Neural crest cell (in vitro differentiated cells): ENCODE measurements around the gene SND1. TPM values are rescaled to one million over a fixed set of nuclear protein-coding genes. Genes with fewer than 3 reads are reported as not detected.

ENCODE experiments used
- DNase-seq: peaks from one replicate; pipeline ENCODE4 v3.0.0; 2021; ENCODE audit warnings: low read depth, mixed read lengths, low spot score
- H3K27ac Mint-ChIP-seq: one replicate; pipeline ENCODE4 v1.8.0; 2021; ENCODE audit warnings: mild to moderate bottlenecking, mixed read lengths; ENCODE audit not compliant: unreplicated experiment
- H3K27me3 Mint-ChIP-seq: 2 replicates; pipeline ENCODE4 v1.8.0; 2021; ENCODE audit warnings: low read depth, mild to moderate bottlenecking, mixed read lengths
- H3K36me3 Mint-ChIP-seq: 2 replicates; pipeline ENCODE4 v1.8.0; 2021; ENCODE audit warnings: low read depth, mild to moderate bottlenecking, mixed read lengths
- H3K4me1 Mint-ChIP-seq: 2 replicates; pipeline ENCODE4 v1.8.0; 2021; ENCODE audit warnings: mixed read lengths
- H3K4me3 Mint-ChIP-seq: one replicate; pipeline ENCODE4 v1.8.0; 2021; ENCODE audit warnings: mild to moderate bottlenecking, mixed read lengths
- H3K9me3 Mint-ChIP-seq: 2 replicates; pipeline ENCODE4 v1.8.0; 2021; ENCODE audit warnings: mixed read lengths
- total RNA-seq: library from RNA; stranded (reverse); gene quantifications from 2 replicates; pipeline ENCODE4 v1.2.1, GENCODE V29; 2021
- TF ChIP-seq, protein P1 (sequence below): fragments of 200-600 bp; sonication (generic); conservative IDR thresholded peaks from 2 replicates; pipeline ENCODE4 v1.5.0; 2021; ENCODE audit warnings: antibody characterized with exemption, mild to moderate bottlenecking

The SND1 gene
- total RNA-seq, 1 donor from 2014 or later = 184 TPM

DNA sequence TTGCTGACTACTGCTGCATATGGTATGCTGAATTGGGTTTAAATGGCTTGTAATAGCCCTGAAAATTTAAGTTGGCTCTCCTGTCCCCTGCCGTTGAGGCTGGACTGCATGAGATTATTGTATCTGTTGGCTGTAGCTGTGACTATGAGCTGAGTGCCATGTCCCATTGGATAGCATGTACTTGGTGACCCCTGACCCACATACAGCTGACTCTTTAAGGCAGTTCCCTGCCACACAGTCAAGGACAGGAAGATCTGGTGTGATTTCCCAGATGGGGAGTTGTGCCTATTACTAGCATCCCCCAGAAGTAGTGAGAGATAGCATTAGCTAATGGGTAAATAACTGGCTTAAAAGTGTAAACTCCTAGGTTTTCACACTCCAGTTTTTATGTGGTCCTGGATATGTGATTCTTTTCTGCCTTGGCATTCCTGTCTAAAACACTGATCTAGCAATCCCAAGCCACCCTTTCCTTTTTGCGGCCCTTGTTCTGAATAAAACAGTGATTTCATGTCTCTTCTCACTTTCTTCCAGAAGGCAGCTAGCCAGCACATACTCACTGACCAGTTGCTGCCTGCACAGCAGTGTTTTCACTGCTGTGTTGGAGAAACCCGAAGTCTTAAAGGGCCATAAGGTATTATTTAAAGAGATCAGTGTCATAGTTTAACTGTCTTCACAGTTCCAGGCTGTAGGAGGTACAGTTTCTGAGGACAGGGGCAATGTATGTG is 343.3 kb downstream of the SND1 start:
- H3K27ac Mint-ChIP-seq = no peak overlapping the region
- no peak overlapping the region for H3K4me3 Mint-ChIP-seq

DNA sequence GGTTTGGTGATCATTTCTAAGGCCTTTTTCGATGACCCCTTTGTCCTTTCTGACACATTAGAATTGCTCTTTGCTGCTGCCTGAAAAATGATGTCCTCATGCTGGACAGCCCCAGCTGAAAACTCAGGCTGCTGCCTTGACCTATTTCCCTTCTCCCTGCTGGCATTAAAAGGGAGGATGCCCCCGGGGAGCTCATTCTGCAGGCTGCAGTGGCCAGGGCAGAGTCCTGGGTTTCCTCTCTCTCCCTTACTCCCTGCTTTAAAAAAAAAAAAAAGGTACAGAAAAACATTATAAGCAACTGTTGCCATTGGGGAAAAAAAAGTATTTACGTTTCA is 343.9 kb downstream of the SND1 start:
- peaks cover 6% of the 10 kb centered on the region for H3K36me3 Mint-ChIP-seq
- H3K27me3 Mint-ChIP-seq = no peaks in the 10 kb centered on the region
- no peak overlapping the region for H3K27ac Mint-ChIP-seq
- H3K9me3 Mint-ChIP-seq = no peaks in the 10 kb centered on the region
- no peak overlapping the region for H3K4me3 Mint-ChIP-seq
- DNase-seq = no peak
- TF ChIP-seq, protein P1, sequence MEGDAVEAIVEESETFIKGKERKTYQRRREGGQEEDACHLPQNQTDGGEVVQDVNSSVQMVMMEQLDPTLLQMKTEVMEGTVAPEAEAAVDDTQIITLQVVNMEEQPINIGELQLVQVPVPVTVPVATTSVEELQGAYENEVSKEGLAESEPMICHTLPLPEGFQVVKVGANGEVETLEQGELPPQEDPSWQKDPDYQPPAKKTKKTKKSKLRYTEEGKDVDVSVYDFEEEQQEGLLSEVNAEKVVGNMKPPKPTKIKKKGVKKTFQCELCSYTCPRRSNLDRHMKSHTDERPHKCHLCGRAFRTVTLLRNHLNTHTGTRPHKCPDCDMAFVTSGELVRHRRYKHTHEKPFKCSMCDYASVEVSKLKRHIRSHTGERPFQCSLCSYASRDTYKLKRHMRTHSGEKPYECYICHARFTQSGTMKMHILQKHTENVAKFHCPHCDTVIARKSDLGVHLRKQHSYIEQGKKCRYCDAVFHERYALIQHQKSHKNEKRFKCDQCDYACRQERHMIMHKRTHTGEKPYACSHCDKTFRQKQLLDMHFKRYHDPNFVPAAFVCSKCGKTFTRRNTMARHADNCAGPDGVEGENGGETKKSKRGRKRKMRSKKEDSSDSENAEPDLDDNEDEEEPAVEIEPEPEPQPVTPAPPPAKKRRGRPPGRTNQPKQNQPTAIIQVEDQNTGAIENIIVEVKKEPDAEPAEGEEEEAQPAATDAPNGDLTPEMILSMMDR = no peak
- H3K4me1 Mint-ChIP-seq = peaks cover 28% of the 10 kb centered on the region

More for the DNA sequence above, 343.3 kb downstream of the SND1 start:
- Mint-ChIP-seq H3K36me3 (peaks cover 6% of the 10 kb centered on the region), H3K9me3 (no peaks in the 10 kb centered on the region), H3K4me1 (peaks cover 27% of the 10 kb centered on the region), H3K27me3 (no peaks in the 10 kb centered on the region)
- TF ChIP-seq, protein P1 = no peak
- DNase-seq = no peak

DNA sequence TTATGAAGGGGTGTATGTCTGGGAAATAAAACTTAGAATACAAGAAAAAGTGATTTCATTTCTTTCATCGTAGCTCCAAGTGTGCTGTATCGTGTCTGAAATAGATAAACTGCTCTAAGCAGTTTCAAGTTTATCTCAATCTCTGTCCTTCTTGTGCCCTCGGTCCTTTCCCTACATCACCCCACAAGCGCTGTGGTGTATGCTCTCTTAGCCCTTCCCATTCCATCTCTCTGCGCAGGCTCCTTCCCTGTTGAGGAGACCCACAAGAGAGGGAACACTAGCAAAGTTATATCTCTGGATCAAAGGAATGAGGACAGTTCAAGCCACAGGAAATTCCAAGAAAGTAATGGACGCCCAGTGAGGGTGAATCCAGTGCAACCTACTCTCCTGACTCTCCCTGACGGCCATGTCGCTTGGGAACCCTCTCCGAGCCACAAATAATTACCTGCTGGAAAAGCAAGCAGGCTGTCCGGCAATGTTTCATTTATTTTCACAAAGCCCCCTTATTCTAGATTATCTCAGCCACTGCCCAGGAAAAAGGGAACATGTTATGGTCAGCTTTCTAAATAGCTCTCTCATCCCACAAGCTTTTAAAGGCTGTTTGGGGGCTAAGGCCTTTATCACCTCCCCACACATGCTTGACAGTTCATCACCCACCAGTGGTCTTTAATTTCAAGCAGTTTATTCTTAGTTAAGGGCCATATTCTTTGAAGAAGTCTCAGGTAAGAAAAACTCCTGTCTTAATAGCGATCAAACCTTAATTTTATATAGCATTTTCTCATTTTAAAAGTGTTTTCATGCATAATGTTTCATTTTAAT is 344.5 kb downstream of the SND1 start:
- Mint-ChIP-seq H3K36me3 (peaks cover 6% of the 10 kb centered on the region), H3K27ac (no peak overlapping the region), H3K4me1 (peaks cover 33% of the 10 kb centered on the region), H3K9me3 (no peaks in the 10 kb centered on the region), H3K27me3 (no peaks in the 10 kb centered on the region), H3K4me3 (no peak overlapping the region)
- TF ChIP-seq, protein P1 = no peak
- DNase-seq = no peak

DNA sequence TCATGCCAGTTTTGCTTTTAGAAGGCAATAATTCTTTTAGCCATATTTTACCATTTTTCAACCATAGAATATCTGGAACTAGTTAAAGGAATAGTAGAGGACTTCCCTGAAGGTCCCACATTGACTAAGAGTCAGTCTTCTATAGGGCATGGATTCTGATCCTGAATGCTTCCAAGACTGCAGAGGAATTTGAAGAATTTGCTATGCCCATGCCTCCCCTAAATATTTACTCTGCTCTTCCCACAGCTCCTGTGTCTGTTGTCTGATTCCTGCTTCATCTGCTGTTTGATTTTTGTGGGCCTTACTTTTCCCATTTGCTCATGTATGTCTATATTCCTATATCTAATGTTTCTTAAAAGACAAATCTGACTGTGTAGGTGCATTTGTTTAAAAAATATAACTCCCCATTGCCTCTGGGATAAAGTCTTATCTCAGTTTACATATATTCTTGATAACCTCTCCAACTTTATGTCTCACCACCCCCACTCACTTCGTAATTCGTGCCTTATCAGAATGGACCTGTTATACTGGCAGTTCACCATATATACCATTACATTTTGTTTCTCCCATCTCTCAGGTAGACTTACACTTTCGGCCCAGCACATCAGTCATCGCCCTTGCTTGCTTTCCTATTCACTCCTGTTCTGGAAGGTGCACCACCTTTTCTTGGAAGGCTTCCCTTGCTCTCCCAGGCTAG is 345.4 kb downstream of the SND1 start:
- TF ChIP-seq, protein P1 = no peak
- no peaks in the 10 kb centered on the region for H3K27me3 Mint-ChIP-seq
- H3K27ac Mint-ChIP-seq = no peak overlapping the region
- no peak for DNase-seq
- peaks cover 33% of the 10 kb centered on the region for H3K4me1 Mint-ChIP-seq
- H3K4me3 Mint-ChIP-seq = no peak overlapping the region
- H3K36me3 Mint-ChIP-seq = peaks cover 9% of the 10 kb centered on the region
- no peaks in the 10 kb centered on the region for H3K9me3 Mint-ChIP-seq

DNA sequence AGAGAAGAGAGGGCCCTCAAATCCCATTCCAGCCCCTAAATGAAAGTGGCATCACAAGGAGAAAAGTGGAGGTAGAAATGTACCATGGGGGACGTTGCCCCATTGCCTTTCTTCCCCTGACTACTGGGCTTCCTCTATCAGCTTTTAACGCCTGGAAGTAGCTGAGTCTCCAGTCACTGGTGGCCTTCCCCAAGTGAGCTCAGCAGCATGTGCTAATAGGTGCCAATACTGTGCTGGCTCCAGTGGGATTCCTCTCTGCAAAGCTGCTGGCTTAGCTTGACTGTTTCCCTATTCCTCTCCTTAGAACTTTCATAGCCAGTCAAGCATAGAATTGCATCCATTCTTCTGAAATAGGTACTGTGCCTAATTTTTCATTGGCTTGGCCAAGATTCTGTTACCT is 346.7 kb downstream of the SND1 start:
- peak overlapping the region; percentile 32 for H3K27ac Mint-ChIP-seq
- no peak overlapping the region for H3K4me3 Mint-ChIP-seq
- DNase-seq = no peak
- TF ChIP-seq, protein P1 = no peak
- peaks cover 9% of the 10 kb centered on the region for H3K36me3 Mint-ChIP-seq
- no peaks in the 10 kb centered on the region for H3K27me3 Mint-ChIP-seq
- H3K9me3 Mint-ChIP-seq = no peaks in the 10 kb centered on the region
- H3K4me1 Mint-ChIP-seq = peaks cover 33% of the 10 kb centered on the region
